Left lung (tissue), 10 donors: Measurements from ENCODE around the gene PITPNM3. TPM values are rescaled to one million over a fixed set of nuclear protein-coding genes. Genes with fewer than 3 reads are reported as not detected.
"Not testable (repeated sequence)": the region's sequence is repeated elsewhere in the genome, so short reads cannot be mapped to it uniquely, and the experiment has no call there.

Source experiments
- ATAC-seq: fragments of 200-7000 bp; cut with Tn5 transposase; one replicate; pipeline ENCODE4 v1.9.1; 2020; ENCODE audit warnings: moderate library complexity
- DNase-seq, 4 donors: peaks; one replicate each; pipeline ENCODE4 v3.0.0-alpha.2; 2013 to 2020
- H3K27ac ChIP-seq, 2 donors: fragments of 200-600 bp; sonication (generic) in 1 of 2; one replicate each; pipeline versions ENCODE4 v1.5.0 to v1.8.0; 2020 to 2021
- H3K27me3 ChIP-seq, 2 donors: fragments of 200-600 bp; sonication (generic) in 1 of 2; one replicate each; pipeline versions ENCODE4 v1.5.0 to v1.8.0; 2020 to 2021
- H3K36me3 ChIP-seq, 2 donors: fragments of 200-600 bp; sonication (generic) in 1 of 2; one replicate each; pipeline versions ENCODE4 v1.5.0 to v1.8.0; 2020 to 2021
- H3K4me1 ChIP-seq, 2 donors: fragments of 200-600 bp; one replicate each; pipeline ENCODE4 v1.8.0; 2021
- H3K4me3 ChIP-seq, 2 donors: fragments of 200-600 bp; sonication (generic) in 1 of 2; one replicate each; pipeline versions ENCODE4 v1.5.0 to v1.8.0; 2020 to 2021; ENCODE audit warnings: mild to moderate bottlenecking in 1 of 2
- H3K9me3 ChIP-seq, 2 donors: fragments of 200-600 bp; sonication (generic) in 1 of 2; one replicate each; pipeline versions ENCODE4 v1.5.0 to v1.8.0; 2020 to 2021
- intact Hi-C, 2 donors: fragments of 100-400 bp; cut with DNase I; formaldehyde crosslinking; loops; one replicate each; pipeline versions ENCODE4 v1.11.2 to v1.14.2; 2022
- polyA plus RNA-seq, 6 donors: library from polyadenylated mRNA; unstranded; fragments of 120-200 nt; gene quantifications; one replicate each; pipeline ENCODE4 v1.2.1, GENCODE V29; 2013; ENCODE audit not compliant: insufficient read length in 6 of 6
- total RNA-seq, 2 donors: library from RNA; stranded (reverse); fragmentation: NEBNext Ultra II Directional; extraction: Animal tissue kit (Norgen Biotek cat#: 25700); gene quantifications; one replicate each; pipeline ENCODE4 v1.2.1, GENCODE V29; 2021
- TF ChIP-seq, protein P1 (sequence below), 2 donors: fragments of 200-600 bp; sonication (generic) in 1 of 2; IDR thresholded peaks; one replicate each; pipeline versions ENCODE4 v1.5.0 to v1.8.0; 2021; ENCODE audit warnings: antibody characterized with exemption in 2 of 2
- donor health status: DM: no; HTN: yes; CAD: no.
- donor health status: DM: no; HTN: no; CAD: no.

The PITPNM3 gene
- total and polyA plus RNA-seq, 8 donors, result 3.6 to 13.8 (median 5.8) TPM

DNA sequence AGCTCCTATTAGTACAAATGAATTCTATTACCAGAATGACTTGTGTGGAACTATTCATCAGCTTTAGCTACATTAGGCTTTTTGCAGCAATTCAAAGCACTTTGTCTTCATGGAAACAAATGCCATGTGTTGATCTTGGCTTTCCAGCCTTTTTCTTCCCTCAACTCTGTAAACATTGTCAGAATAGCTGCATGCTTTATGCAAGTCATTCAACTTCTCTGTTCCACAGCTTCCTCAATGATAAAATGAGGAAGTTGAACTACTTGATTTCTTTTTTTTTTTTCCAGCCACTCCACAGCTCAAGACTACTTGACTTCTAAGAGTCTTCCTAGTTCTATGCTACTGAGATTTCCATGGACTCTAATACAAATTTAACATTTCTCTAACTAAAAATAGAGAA lies 43.0 kb upstream of the PITPNM3 start:
- peak overlapping the region; percentile 34 to 83 for H3K27ac ChIP-seq
- H3K36me3 ChIP-seq, result peaks cover 2 to 25% of the 10 kb centered on the region in 2 donors
- H3K27me3 ChIP-seq, result no peaks in the 10 kb centered on the region
- peaks cover 28 to 29% of the 10 kb centered on the region in 2 donors for H3K4me1 ChIP-seq
- TF ChIP-seq, protein P1, sequence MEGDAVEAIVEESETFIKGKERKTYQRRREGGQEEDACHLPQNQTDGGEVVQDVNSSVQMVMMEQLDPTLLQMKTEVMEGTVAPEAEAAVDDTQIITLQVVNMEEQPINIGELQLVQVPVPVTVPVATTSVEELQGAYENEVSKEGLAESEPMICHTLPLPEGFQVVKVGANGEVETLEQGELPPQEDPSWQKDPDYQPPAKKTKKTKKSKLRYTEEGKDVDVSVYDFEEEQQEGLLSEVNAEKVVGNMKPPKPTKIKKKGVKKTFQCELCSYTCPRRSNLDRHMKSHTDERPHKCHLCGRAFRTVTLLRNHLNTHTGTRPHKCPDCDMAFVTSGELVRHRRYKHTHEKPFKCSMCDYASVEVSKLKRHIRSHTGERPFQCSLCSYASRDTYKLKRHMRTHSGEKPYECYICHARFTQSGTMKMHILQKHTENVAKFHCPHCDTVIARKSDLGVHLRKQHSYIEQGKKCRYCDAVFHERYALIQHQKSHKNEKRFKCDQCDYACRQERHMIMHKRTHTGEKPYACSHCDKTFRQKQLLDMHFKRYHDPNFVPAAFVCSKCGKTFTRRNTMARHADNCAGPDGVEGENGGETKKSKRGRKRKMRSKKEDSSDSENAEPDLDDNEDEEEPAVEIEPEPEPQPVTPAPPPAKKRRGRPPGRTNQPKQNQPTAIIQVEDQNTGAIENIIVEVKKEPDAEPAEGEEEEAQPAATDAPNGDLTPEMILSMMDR (IDR thresholded peaks at IDR 0.05), result no peak
- no peak overlapping the region for H3K4me3 ChIP-seq
- ATAC-seq (peak; percentile 87), DNase-seq (peak in 2 of 4 donors; percentile 37 to 65)
- H3K9me3 ChIP-seq, result no peaks in the 10 kb centered on the region
- intact Hi-C loops, result no loop called here

DNA sequence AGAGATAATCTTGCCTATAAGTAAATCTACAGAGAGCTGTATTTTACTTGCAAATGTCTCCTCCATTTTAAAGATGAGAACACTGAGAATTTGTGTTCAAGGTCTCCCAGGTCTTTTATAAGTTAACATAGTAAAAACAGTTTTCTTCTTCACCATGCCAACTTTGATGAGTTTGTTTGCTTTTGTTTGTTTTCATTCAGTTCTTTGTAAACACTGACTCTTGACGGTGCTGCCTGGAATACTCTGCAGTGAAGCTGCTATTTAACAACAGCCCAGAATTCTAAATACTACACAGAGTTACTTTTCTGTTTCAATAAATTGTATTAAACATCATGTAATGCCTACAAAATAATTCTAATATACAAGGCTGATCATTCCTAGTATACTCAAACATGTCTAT lies 41.4 kb upstream of the PITPNM3 start:
- H3K27me3 ChIP-seq, result no peaks in the 10 kb centered on the region
- H3K4me1 ChIP-seq, result peaks cover 22 to 29% of the 10 kb centered on the region in 2 donors
- H3K4me3 ChIP-seq, result no peak overlapping the region
- H3K9me3 ChIP-seq, result no peaks in the 10 kb centered on the region
- peaks cover 3 to 40% of the 10 kb centered on the region in 2 donors for H3K36me3 ChIP-seq
- TF ChIP-seq, protein P1 (IDR thresholded peaks at IDR 0.05), result no peak
- ATAC-seq (no peak), DNase-seq (no peak)
- intact Hi-C loops, result no loop called here
- H3K27ac ChIP-seq, result peak overlapping the region; percentile 34 to 83

DNA sequence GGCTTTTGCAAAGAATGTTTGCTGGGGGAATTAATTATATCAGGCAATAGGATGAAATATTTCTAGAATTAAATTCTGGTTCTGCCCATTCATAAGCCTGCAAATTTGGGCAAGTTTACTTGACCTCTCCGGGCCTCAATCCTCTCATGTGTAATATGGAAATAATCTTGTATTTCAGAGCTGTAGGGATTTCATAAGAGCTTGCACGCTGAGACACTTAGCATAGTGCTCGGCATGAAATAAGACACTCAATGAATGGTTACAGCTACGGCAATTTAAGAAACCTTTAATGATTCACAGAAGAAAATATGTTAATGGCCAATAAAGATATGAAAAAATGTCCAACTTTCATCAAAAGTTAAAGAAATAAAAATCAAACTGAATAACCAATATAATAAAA lies 40.6 kb upstream of the PITPNM3 start:
- Histone ChIP-seq H3K27me3 (no peaks in the 10 kb centered on the region), H3K4me3 (no peak overlapping the region), H3K4me1 (peaks cover 22 to 29% of the 10 kb centered on the region in 2 donors), H3K27ac (peak overlapping the region in 1 of 2 donors; percentile 2), H3K9me3 (no peaks in the 10 kb centered on the region), H3K36me3 (peaks cover 3 to 32% of the 10 kb centered on the region in 2 donors)
- intact Hi-C loops, result no loop called here
- no peak for DNase-seq
- TF ChIP-seq, protein P1 (IDR thresholded peaks at IDR 0.05), result no peak
- peak; percentile 45 for ATAC-seq

DNA sequence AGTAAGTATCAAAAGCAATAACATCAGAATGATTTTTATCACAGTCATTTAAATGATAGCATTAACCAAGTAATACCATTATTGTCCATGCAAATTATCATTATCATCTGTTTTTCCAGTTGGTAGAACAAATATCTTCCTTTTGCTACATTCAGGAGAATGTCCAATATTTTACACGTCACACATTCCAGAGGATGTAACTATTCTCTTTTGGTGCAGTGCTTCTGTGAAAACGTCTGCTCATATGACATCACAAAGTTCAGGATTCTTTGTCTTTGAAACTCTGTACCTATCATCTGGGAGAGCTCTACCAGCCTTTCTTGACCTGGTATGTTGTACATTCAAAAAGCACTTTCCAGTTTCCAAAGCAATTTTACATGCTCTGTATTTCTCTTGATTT lies 40.2 kb upstream of the PITPNM3 start:
- intact Hi-C loops, result no loop called here
- no peaks in the 10 kb centered on the region for H3K9me3 ChIP-seq
- DNase-seq, result no peak
- TF ChIP-seq, protein P1 (IDR thresholded peaks at IDR 0.05), result no peak
- ATAC-seq, result no peak
- peaks cover 3 to 35% of the 10 kb centered on the region in 2 donors for H3K36me3 ChIP-seq
- peaks cover 23 to 29% of the 10 kb centered on the region in 2 donors for H3K4me1 ChIP-seq
- no peak overlapping the region for H3K4me3 ChIP-seq
- H3K27ac ChIP-seq, result no peak overlapping the region
- H3K27me3 ChIP-seq, result no peaks in the 10 kb centered on the region

DNA sequence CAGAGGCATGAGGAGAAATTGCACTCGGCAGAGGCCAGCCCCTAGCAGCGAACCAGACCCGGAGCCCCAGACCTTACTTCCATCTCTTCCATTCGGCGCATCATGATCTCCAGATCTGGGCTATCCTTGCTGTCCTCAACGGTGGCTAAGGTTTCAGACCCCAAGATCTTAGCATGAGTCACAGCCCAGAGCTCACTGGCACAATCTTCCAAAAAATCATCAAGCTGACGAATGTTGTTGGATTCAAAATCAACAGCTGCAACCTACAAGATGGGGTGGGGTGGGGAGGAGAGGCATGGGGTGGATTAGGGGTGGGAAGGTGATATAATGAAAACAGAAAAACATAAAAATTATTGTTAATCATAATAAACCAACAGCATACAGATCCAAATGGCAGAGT lies 39.7 kb upstream of the PITPNM3 start:
- no peak for ATAC-seq
- TF ChIP-seq, protein P1 (IDR thresholded peaks at IDR 0.05), result no peak
- Histone ChIP-seq H3K4me1 (peaks cover 25 to 33% of the 10 kb centered on the region in 2 donors), H3K36me3 (peaks cover 3 to 37% of the 10 kb centered on the region in 2 donors), H3K27ac (no peak overlapping the region), H3K9me3 (no peaks in the 10 kb centered on the region), H3K4me3 (no peak overlapping the region), H3K27me3 (no peaks in the 10 kb centered on the region)
- DNase-seq, result no peak
- intact Hi-C loops, result no loop called here

DNA sequence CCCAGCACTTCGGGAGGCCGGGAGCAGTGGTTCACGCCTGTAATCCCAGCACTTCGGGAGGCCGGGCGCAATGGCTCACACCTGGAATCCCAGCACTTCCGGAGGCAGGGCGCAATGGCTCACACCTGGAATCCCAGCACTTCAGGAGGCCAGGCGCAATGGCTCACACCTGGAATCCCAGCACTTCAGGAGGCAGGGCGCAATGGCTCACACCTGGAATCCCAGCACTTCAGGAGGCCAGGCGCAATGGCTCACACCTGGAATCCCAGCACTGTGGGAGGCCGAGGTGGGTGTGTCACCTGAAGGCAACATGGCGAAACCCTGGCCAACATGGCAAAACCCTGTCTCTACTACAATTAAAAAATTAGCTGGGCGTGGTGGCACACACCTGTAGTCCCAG lies 37.0 kb upstream of the PITPNM3 start:
- H3K9me3 ChIP-seq, H3K27me3 ChIP-seq, DNase-seq, H3K27ac ChIP-seq, ATAC-seq, intact Hi-C loops, H3K4me3 ChIP-seq: not testable (repeated sequence)
- Histone ChIP-seq H3K36me3 (peaks cover 9 to 61% of the 10 kb centered on the region in 2 donors), H3K4me1 (peaks cover 12 to 13% of the 10 kb centered on the region in 2 donors)
